Heart left ventricle (tissue), 13 donors: ENCODE results near the gene HAO1.

Source experiments
- POLR2A ChIP-seq, 2 donors: fragments of 450-650 bp; IDR thresholded peaks; one replicate each; pipeline ENCODE4 v1.6.1; 2017; ENCODE audit warnings: antibody characterized with exemption in 2 of 2, mild to moderate bottlenecking in 2 of 2, moderate library complexity in 2 of 2
- TF ChIP-seq, protein P1 (sequence below), 12 donors: fragments of 200-600 bp; sonication (generic) in 4 of 12; IDR thresholded peaks; one replicate each; pipeline versions ENCODE4 v1.5.0 to v1.8.0; 2018 to 2022; ENCODE audit warnings: antibody characterized with exemption in 12 of 12, mild to moderate bottlenecking in 5 of 12
- donor health status: ischemic (EF 13 %, LVEDD 7.1; RV severe dilation, severe dysfunction).
- donor health status: DM: no; HTN: yes; CAD: no.
- donor health status: DM: no; HTN: no; CAD: no.
- donor health status: ischemic (EF 25% LVEDD 6.9; RV normal size, moderate dysfunction).
- donor health status: ischemic (EF 25% LVEDD 5.7; RV mildly dilated, moderate dysfunction).
- donor health status: ischemic (EF 35%, LVEDD 5.7; RV mildly dilated, moderate dysfunction).
- donor health status: nonischemic (EF 11% LVEDD 7.7; RV severe dilation, severe dysfunction).
- donor health status: DM: yes; HTN: yes; CAD: no.
- donor health status: PGD.
- donor health status: ischemic (EF 29% LVEDD 5.4; RV normal size, mild dysfunction).
- donor health status: nonischemic (EF 23%, LVEDD 6.1; RV moderate dilation, normal function).

DNA sequence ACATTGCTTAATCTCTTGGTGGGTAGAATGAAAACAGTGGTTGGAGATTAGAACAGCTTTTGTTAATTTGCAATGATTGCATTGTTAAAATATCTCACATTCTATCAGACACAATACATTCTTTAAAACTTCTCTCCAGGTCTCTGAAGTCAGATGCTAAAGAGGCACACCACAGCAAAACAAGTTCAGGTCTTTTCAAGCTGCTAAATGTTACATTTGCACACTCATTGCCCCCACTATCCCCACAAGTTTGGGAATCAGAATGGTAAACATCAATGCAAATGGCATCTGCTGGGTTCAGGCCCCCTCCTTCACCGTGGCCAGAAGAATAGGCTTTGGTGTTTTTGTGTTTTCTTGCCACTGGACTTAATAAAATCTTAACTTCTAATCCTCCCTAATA lies 10.1 kb upstream of the HAO1 start:
- TF ChIP-seq, protein P1, sequence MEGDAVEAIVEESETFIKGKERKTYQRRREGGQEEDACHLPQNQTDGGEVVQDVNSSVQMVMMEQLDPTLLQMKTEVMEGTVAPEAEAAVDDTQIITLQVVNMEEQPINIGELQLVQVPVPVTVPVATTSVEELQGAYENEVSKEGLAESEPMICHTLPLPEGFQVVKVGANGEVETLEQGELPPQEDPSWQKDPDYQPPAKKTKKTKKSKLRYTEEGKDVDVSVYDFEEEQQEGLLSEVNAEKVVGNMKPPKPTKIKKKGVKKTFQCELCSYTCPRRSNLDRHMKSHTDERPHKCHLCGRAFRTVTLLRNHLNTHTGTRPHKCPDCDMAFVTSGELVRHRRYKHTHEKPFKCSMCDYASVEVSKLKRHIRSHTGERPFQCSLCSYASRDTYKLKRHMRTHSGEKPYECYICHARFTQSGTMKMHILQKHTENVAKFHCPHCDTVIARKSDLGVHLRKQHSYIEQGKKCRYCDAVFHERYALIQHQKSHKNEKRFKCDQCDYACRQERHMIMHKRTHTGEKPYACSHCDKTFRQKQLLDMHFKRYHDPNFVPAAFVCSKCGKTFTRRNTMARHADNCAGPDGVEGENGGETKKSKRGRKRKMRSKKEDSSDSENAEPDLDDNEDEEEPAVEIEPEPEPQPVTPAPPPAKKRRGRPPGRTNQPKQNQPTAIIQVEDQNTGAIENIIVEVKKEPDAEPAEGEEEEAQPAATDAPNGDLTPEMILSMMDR (IDR thresholded peaks at IDR 0.05): no peak
- no peak for TF ChIP-seq POLR2A (IDR thresholded peaks at IDR 0.05)
